MM.1S (cell line): ENCODE data around the gene TNFRSF13B.

Experiments
- CTCF ChIP-seq: fragments of 300-600 bp; sonication (generic); IDR thresholded peaks from 2 replicates; pipeline ENCODE4 v1.5.1; 2016; ENCODE audit warnings: antibody characterized with exemption, low read length, mixed read lengths
- EZH2 ChIP-seq: fragments of 300-600 bp; sonication (generic); optimal IDR thresholded peaks from 2 replicates; pipeline ENCODE3; 2017; ENCODE audit warnings: low read depth, mild to moderate bottlenecking, antibody characterized with exemption, low read length, mixed read lengths

DNA sequence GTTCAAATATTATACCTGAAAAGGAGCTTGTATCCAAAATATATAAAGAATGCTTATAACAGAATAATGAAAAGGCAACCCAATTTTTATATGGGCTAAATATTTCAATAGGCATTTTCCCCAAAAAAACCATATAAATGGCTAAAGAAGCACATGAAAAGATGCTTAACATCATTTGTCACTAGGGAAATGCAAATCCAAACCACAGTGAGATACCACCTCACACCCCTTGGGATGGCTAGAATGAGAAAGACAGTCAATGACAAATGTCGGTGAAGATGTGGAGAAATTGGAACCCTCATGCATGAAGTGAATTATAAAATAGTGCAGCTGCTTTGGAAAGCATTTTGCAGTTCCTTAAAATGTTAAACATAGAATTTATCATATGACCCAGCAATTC is 3.1 kb downstream of the TNFRSF13B start:
- TF ChIP-seq CTCF (no peak), EZH2 (no peak)
